Measurements from ENCODE around the gene TRAFD1.

TRAFD1 gene

GRCh38 chr12:112115259-112116045 lies 9.9 kb upstream of the TRAFD1 start:
- DNase-seq (ENCODE audit: low read depth in 2 of 2), result no peak

GRCh38 chr12:112116232-112117060 lies 8.9 kb upstream of the TRAFD1 start:
- no peak for DNase-seq (ENCODE audit: low read depth in 2 of 2)

GRCh38 chr12:112117685-112118084 lies 7.7 kb upstream of the TRAFD1 start:
- DNase-seq (ENCODE audit: low read depth in 2 of 2), result no peak

- DNase-seq (ENCODE audit: low read depth in 2 of 2), result no peak
Observed at GRCh38 chr12:112121780-112122565, 3.4 kb upstream of the TRAFD1 start.

- no peak for DNase-seq (ENCODE audit: low read depth in 2 of 2)
Observed at GRCh38 chr12:112122823-112123690, 2.3 kb upstream of the TRAFD1 start.

- DNase-seq (ENCODE audit: low read depth in 2 of 2), result no peak
Observed at GRCh38 chr12:112124918-112125249, 476 bp upstream of the TRAFD1 start.

GRCh38 chr12:112126000-112126438 lies 659 bp downstream of the TRAFD1 start:
- no peak for DNase-seq (ENCODE audit: low read depth in 2 of 2)

- no peak for DNase-seq (ENCODE audit: low read depth in 2 of 2)
Observed at GRCh38 chr12:112126911-112127310, 1.6 kb downstream of the TRAFD1 start.

GRCh38 chr12:112130441-112130998 lies 5.2 kb downstream of the TRAFD1 start:
- no peak for DNase-seq (ENCODE audit: low read depth in 2 of 2)

- no peak for DNase-seq (ENCODE audit: low read depth in 2 of 2)
Observed at GRCh38 chr12:112131686-112132085, 6.3 kb downstream of the TRAFD1 start.

GRCh38 chr12:112133418-112133817 lies 8.1 kb downstream of the TRAFD1 start:
- no peak for DNase-seq (ENCODE audit: low read depth in 2 of 2)

- no peak for DNase-seq (ENCODE audit: low read depth in 2 of 2)
Observed at GRCh38 chr12:112134731-112135130, 9.4 kb downstream of the TRAFD1 start.

- no peak for DNase-seq (ENCODE audit: low read depth in 2 of 2)
Observed at GRCh38 chr12:112140728-112141127, 15.4 kb downstream of the TRAFD1 start.

- DNase-seq (ENCODE audit: low read depth in 2 of 2), result no peak
Observed at GRCh38 chr12:112146123-112146522, 20.8 kb downstream of the TRAFD1 start.

GRCh38 chr12:112148031-112148513 lies 22.7 kb downstream of the TRAFD1 start:
- no peak for DNase-seq (ENCODE audit: low read depth in 2 of 2)

GRCh38 chr12:112149596-112149995 lies 24.2 kb downstream of the TRAFD1 start:
- no peak for DNase-seq (ENCODE audit: low read depth in 2 of 2)

- DNase-seq (ENCODE audit: low read depth in 2 of 2), result no peak
Observed at GRCh38 chr12:112151766-112152541, 26.6 kb downstream of the TRAFD1 start.

GRCh38 chr12:112153181-112153892 lies 28.0 kb downstream of the TRAFD1 start:
- no peak for DNase-seq (ENCODE audit: low read depth in 2 of 2)

GRCh38 chr12:112153893-112154219 lies 28.5 kb downstream of the TRAFD1 start:
- DNase-seq (ENCODE audit: low read depth in 2 of 2), result no peak

Measured in stimulated activated CD4-positive, alpha-beta T cell treated with anti-CD3 and anti-CD28 coated beads, Interleukin-4, amount 100 ng/mL, for 48 hours (primary cell).